Erythroblast (primary cell): ENCODE data around the gene SLC34A3.
A peak's percentile ranks its signal among the peaks of the same experiment; 100 is the strongest.

ENCODE experiments used
- DNase-seq, 2 experiments: peaks; one replicate each; lab custom pipeline; 2025; lab: John Stamatoyannopoulos, UW
- GATA1 ChIP-seq: IDR thresholded peaks from 2 replicates; pipeline ENCODE4 v1.6.1; 2011; ENCODE audit warnings: low read depth, mild to moderate bottlenecking, control low read depth, low read length, moderate library complexity
- POLR2A ChIP-seq: IDR thresholded peaks from 2 replicates; pipeline ENCODE4 v1.6.1; 2011; ENCODE audit warnings: mild to moderate bottlenecking, low read length

The SLC34A3 gene

GRCh38 chr9:137200311-137201204, 30.1 kb upstream of the SLC34A3 start, which contains the start of gene TPRN:
Gene TPRN (minus strand): TSS chr9:137200741. CDS start chr9:137200711, 30 bp downstream.
- TF ChIP-seq POLR2A, result peak; percentile 90
- no peak for TF ChIP-seq GATA1
- peak; percentile 99 for DNase-seq

- DNase-seq, result no peak
- no peak for TF ChIP-seq POLR2A
- TF ChIP-seq GATA1, result no peak
Measured at GRCh38 chr9:137201205-137201868, 29.4 kb upstream of the SLC34A3 start.

GRCh38 chr9:137202966-137203365, 27.7 kb upstream of the SLC34A3 start:
- DNase-seq, result peak in 1 of 2 experiments; percentile 45
- no peak for TF ChIP-seq POLR2A
- no peak for TF ChIP-seq GATA1

GRCh38 chr9:137204731-137205125, 26.0 kb upstream of the SLC34A3 start:
- no peak for DNase-seq
- no peak for TF ChIP-seq GATA1
- no peak for TF ChIP-seq POLR2A

GRCh38 chr9:137205126-137206069, 25.3 kb upstream of the SLC34A3 start, which contains the start of the genes NDOR1 and TMEM203:
Gene NDOR1 (plus strand): TSS chr9:137205700. CDS start chr9:137205778, 78 bp downstream.
Gene TMEM203 (minus strand): TSS chr9:137205648. CDS start chr9:137205414, 234 bp downstream.
- TF ChIP-seq GATA1 (no peak), POLR2A (peak; percentile 87)
- peak; percentile 94 to 96 for DNase-seq

GRCh38 chr9:137206602-137207001, 24.1 kb upstream of the SLC34A3 start:
- TF ChIP-seq POLR2A (no peak), GATA1 (no peak)
- peak; percentile 64 to 80 for DNase-seq

GRCh38 chr9:137211532-137211931, 19.2 kb upstream of the SLC34A3 start:
- TF ChIP-seq POLR2A (no peak), GATA1 (no peak)
- no peak for DNase-seq

- DNase-seq, result no peak
- TF ChIP-seq GATA1 (no peak), POLR2A (no peak)
Measured at GRCh38 chr9:137212520-137212919, 18.2 kb upstream of the SLC34A3 start.

GRCh38 chr9:137213160-137214060, 17.3 kb upstream of the SLC34A3 start:
- peak in 1 of 2 experiments; percentile 38 for DNase-seq
- TF ChIP-seq GATA1, result no peak
- no peak for TF ChIP-seq POLR2A

GRCh38 chr9:137214620-137215019, 16.1 kb upstream of the SLC34A3 start:
- TF ChIP-seq POLR2A, result no peak
- no peak for DNase-seq

GRCh38 chr9:137215196-137215986, 15.3 kb upstream of the SLC34A3 start:
- TF ChIP-seq POLR2A, result no peak
- no peak for TF ChIP-seq GATA1
- no peak for DNase-seq
